Type B pancreatic cell (in vitro differentiated cells): Measurements from ENCODE around the gene CRACR2A. TPM values are rescaled to one million over a fixed set of nuclear protein-coding genes. Genes with fewer than 3 reads are reported as not detected.
A peak's percentile ranks its signal among the peaks of the same experiment; 100 is the strongest.

ENCODE experiments used
- DNase-seq: peaks from one replicate; pipeline ENCODE4 v3.0.0; 2021; ENCODE audit warnings: mixed read lengths; ENCODE audit not compliant: unreplicated experiment; ENCODE audit errors: extremely low spot score
- H3K27ac Mint-ChIP-seq: 2 replicates; pipeline ENCODE4 v1.8.0; 2021; ENCODE audit warnings: mild to moderate bottlenecking, mixed read lengths
- H3K27me3 Mint-ChIP-seq: 2 replicates; pipeline ENCODE4 v1.8.0; 2021; ENCODE audit warnings: mixed read lengths
- H3K36me3 Mint-ChIP-seq: 2 replicates; pipeline ENCODE4 v1.8.0; 2021; ENCODE audit warnings: mixed read lengths
- H3K4me1 Mint-ChIP-seq: one replicate; pipeline ENCODE4 v1.8.0; 2021; ENCODE audit warnings: mixed read lengths; ENCODE audit not compliant: unreplicated experiment
- H3K4me3 Mint-ChIP-seq: 2 replicates; pipeline ENCODE4 v1.8.0; 2021; ENCODE audit warnings: mild to moderate bottlenecking, mixed read lengths
- H3K9me3 Mint-ChIP-seq: 2 replicates; pipeline ENCODE4 v1.8.0; 2021; ENCODE audit warnings: mixed read lengths
- CTCF ChIP-seq: fragments of 200-600 bp; sonication (generic); conservative IDR thresholded peaks from 2 replicates; pipeline ENCODE4 v1.5.0; 2021; ENCODE audit warnings: antibody characterized with exemption, mild to moderate bottlenecking
- total RNA-seq: library from RNA; stranded (reverse); gene quantifications from 2 replicates; pipeline ENCODE4 v1.2.1, GENCODE V29; 2021; ENCODE audit warnings: low replicate concordance

The CRACR2A gene
- total RNA-seq, 1 donor from 2014 or later = 1.9 TPM

GRCh38 chr12:3680919-3681594 lies 71.9 kb downstream of the CRACR2A start:
- DNase-seq = no peak
- Mint-ChIP-seq H3K27me3 (peaks cover 34% of the 10 kb centered on the region), H3K27ac (no peak overlapping the region), H3K4me1 (no peaks in the 10 kb centered on the region), H3K9me3 (no peaks in the 10 kb centered on the region), H3K4me3 (no peak overlapping the region), H3K36me3 (peaks cover 4% of the 10 kb centered on the region)
- peak; percentile 63 for TF ChIP-seq CTCF

DNA sequence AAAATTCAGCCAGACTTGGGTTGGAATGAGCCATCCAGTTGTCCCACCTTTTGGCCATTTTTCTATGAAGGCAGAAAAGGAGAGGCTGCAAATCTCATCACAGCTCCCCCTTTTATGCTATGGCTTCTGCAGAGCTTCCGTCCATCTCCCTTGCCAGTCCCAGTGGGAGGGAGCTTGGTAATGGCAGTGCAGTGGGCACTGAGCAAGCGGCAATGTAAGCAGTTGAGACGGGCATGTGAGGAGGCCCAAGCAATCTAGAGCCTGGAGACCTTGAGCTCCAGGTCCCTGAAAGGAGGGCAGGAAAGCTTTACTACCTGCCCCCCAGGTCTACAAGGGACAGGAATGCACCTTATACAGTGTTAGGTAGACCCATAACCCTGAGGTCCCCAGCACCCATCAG lies 73.1 kb downstream of the CRACR2A start:
- Mint-ChIP-seq H3K9me3 (no peaks in the 10 kb centered on the region), H3K4me3 (no peak overlapping the region)
- TF ChIP-seq CTCF = no peak

GRCh38 chr12:3677609-3678008 lies 75.3 kb downstream of the CRACR2A start:
- TF ChIP-seq CTCF = no peak

More for the DNA sequence above, 73.1 kb downstream of the CRACR2A start:
- H3K27ac Mint-ChIP-seq = no peak overlapping the region
- H3K27me3 Mint-ChIP-seq = peaks cover 29% of the 10 kb centered on the region
- no peak for DNase-seq
- H3K4me1 Mint-ChIP-seq = no peaks in the 10 kb centered on the region
- H3K36me3 Mint-ChIP-seq = peaks cover 4% of the 10 kb centered on the region

DNA sequence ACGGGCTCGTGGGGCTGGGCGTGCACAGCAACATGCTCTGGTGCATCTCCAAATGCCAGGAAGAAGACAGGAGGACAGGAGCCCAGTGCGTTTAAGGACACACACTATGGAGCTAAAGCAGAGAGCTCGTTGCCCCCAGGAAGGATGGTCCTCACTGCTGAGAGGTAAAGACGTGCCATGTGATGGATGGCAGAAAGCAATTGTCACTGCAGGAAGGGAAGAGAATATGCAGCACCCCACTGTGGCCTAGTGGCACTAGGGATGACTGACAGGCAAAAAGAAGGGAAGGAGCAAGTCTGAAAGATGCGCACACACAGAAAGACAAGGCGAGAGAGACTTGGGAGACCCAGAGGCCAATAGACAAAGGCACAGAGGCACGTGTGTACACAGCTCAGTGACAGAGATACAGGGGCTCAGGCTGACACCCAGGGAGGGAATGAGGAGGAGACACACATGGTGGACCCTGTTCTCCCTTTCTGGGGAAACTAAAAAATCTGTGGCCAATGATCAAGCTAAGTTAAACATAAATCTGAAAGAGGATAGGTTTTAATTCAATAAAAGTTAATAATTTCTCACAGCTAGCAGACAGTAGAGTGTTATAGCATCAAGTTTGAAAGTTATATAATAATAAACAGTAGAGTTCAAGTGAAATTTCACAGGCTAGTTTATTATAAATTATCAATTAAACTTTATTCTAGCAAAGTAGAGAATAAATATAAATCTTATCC lies 78.8 kb downstream of the CRACR2A start:
- Mint-ChIP-seq H3K36me3 (no peaks in the 10 kb centered on the region), H3K27me3 (peaks cover 21% of the 10 kb centered on the region), H3K4me1 (no peaks in the 10 kb centered on the region), H3K9me3 (no peaks in the 10 kb centered on the region), H3K4me3 (no peak overlapping the region), H3K27ac (no peak overlapping the region)
- no peak for DNase-seq
- TF ChIP-seq CTCF = no peak

More at GRCh38 chr12:3677609-3678008, 75.3 kb downstream of the CRACR2A start:
- no peak overlapping the region for H3K27ac Mint-ChIP-seq
- H3K4me1 Mint-ChIP-seq = no peaks in the 10 kb centered on the region
- no peak for DNase-seq
- H3K27me3 Mint-ChIP-seq = peaks cover 22% of the 10 kb centered on the region
- no peak overlapping the region for H3K4me3 Mint-ChIP-seq
- no peaks in the 10 kb centered on the region for H3K9me3 Mint-ChIP-seq
- peaks cover 4% of the 10 kb centered on the region for H3K36me3 Mint-ChIP-seq

DNA sequence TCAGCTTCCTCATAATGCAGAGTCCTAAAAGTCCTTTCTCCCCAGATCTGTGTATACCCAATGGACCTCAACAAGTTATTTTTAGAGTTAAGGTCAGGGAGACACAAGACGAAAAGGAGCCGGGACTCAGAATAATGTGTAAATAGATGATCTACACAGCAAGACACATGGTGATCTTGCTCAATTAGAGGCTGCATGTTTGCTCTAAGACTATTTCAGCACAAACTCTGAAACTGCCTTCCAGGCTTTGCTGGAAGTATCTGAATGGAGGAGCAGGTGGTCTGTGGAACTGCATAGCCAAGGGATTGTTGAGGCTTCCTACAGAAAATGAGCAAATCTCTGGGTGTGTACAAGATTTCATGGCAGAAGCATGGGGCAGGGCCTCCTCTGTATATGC lies 80.8 kb downstream of the CRACR2A start:
- H3K4me1 Mint-ChIP-seq = no peaks in the 10 kb centered on the region
- TF ChIP-seq CTCF = no peak
- no peaks in the 10 kb centered on the region for H3K9me3 Mint-ChIP-seq
- H3K27ac Mint-ChIP-seq = no peak overlapping the region
- no peaks in the 10 kb centered on the region for H3K36me3 Mint-ChIP-seq
- peaks cover 25% of the 10 kb centered on the region for H3K27me3 Mint-ChIP-seq
- no peak overlapping the region for H3K4me3 Mint-ChIP-seq
- DNase-seq = no peak
